Measurements from ENCODE around the gene URM1. TPM values are rescaled to one million over a fixed set of nuclear protein-coding genes. Genes with fewer than 3 reads are reported as not detected.

The URM1 gene
- total and polyA plus RNA-seq, 10 of the 15 experiments (the other 5 are each of a cell fraction or from before 2014, with no cell fraction given), result 7.9 to 75.8 (median 63.7) TPM

- no peak for TF ChIP-seq CHD2 (IDR thresholded peaks at IDR 0.05; ENCODE audit: borderline replicate concordance, low read depth, low read length)
- TF ChIP-seq STAT3 (IDR thresholded peaks at IDR 0.05; ENCODE audit: low read depth, low read length), result no peak
- TF ChIP-seq TCF12 (IDR thresholded peaks at IDR 0.05; ENCODE audit: low read depth, low read length), result no peak
Measured at GRCh38 chr9:128349125-128349524, 22.0 kb upstream of the URM1 start (continued).

DNA sequence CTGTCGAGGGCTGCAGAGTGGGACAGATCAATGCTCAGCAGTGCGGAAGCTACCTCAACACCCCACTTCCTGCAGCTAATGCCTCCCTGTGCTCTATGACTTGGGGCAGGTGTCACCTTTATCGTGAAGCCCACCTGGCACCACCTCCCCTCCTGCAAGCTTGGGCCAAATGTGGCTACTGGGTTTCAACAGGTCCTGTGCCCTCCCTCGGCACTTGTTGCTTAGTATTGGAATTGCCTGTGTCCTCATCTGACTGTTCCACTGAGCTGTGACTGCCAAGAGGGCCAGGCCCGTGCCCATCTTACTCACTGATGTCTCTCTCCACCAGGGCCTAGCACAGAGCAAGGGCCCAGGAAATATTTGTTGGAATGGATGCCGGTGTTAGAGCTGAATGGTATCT lies 21.4 kb upstream of the URM1 start:
- in situ Hi-C loops (cut with MboI), result no loop called here
- POLR2A ChIA-PET, result interaction anchor here (0.6 kb wide), 1 partner anchor 21 kb away, joined by 3 read pairs; the partner anchor contains the start of gene URM1
- no peak for FAIRE-seq
- ATAC-seq, result no peak
- WGBS (ENCODE audit: insufficient coverage, insufficient replicate concordance, low lambda C conversion rate, missing lambda C conversion rate), result 98% methylated on average over 6 of the region's 6 CpGs
- H3K27ac ChIP-seq (ENCODE audit: control insufficient read depth, insufficient read depth), result no peak overlapping the region
- SMC1A ChIA-PET (ENCODE audit: uncharacterized antibody, unreplicated experiment), result no interaction called here
- no peaks in the 10 kb centered on the region for H4K20me1 ChIP-seq (ENCODE audit: control insufficient read depth, insufficient read depth)
- H3K4me3 ChIP-seq, result no peak overlapping the region
- H3K36me3 ChIP-seq (ENCODE audit: control insufficient read depth in 2 of 2, insufficient read depth in 2 of 2, low read length in 1 of 2), result peaks cover 0 to 5% of the 10 kb centered on the region in 2 experiments; a peak in 2 of 4 replicates
- H3K9ac ChIP-seq (ENCODE audit: control insufficient read depth, insufficient read depth, low read length), result no peak overlapping the region
- no peaks in the 10 kb centered on the region for H3K4me1 ChIP-seq (ENCODE audit: control insufficient read depth, insufficient read depth, low read length)
- CTCF ChIA-PET, result no interaction called here
- H3K79me2 ChIP-seq (ENCODE audit: control insufficient read depth, insufficient read depth, low read length), result no peaks in the 10 kb centered on the region
- BruUV-seq (replicated peaks), result no TSS peak
- DNase-seq (ENCODE audit: low read depth, low spot score), result no peak
- TF ChIP-seq ATF3 (IDR thresholded peaks at IDR 0.05; ENCODE audit: borderline replicate concordance, extremely low read depth, low read depth, low read length) (no peak), SIN3A (IDR thresholded peaks at IDR 0.05; ENCODE audit: low read depth, low read length) (no peak), NR2C2 (IDR thresholded peaks at IDR 0.05; ENCODE audit: borderline replicate concordance, control insufficient read depth, insufficient read length, low read depth) (no peak), ZBED1 (IDR thresholded peaks at IDR 0.05; ENCODE audit: borderline replicate concordance) (no peak), ASH2L (IDR thresholded peaks at IDR 0.05; ENCODE audit: borderline replicate concordance, low read depth) (no peak), BMI1 (IDR thresholded peaks at IDR 0.05; ENCODE audit: borderline replicate concordance) (no peak), BCLAF1 (IDR thresholded peaks at IDR 0.05) (no peak), ZNF274 (IDR thresholded peaks at IDR 0.05; ENCODE audit: insufficient read depth, insufficient read length) (no peak), ZNF384 (IDR thresholded peaks at IDR 0.05; ENCODE audit: borderline replicate concordance, low read depth, low read length) (no peak), CHD1 (IDR thresholded peaks at IDR 0.05; ENCODE audit: low read depth, low read length) (no peak), YBX1 (IDR thresholded peaks at IDR 0.05) (no peak), MYC (IDR thresholded peaks at IDR 0.05; ENCODE audit: insufficient read depth, insufficient read length, insufficient replicate concordance, low read length, severe bottlenecking) (no peak)
- TF ChIP-seq, protein P1, sequence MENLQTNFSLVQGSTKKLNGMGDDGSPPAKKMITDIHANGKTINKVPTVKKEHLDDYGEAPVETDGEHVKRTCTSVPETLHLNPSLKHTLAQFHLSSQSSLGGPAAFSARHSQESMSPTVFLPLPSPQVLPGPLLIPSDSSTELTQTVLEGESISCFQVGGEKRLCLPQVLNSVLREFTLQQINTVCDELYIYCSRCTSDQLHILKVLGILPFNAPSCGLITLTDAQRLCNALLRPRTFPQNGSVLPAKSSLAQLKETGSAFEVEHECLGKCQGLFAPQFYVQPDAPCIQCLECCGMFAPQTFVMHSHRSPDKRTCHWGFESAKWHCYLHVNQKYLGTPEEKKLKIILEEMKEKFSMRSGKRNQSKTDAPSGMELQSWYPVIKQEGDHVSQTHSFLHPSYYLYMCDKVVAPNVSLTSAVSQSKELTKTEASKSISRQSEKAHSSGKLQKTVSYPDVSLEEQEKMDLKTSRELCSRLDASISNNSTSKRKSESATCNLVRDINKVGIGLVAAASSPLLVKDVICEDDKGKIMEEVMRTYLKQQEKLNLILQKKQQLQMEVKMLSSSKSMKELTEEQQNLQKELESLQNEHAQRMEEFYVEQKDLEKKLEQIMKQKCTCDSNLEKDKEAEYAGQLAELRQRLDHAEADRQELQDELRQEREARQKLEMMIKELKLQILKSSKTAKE (IDR thresholded peaks at IDR 0.05; ENCODE audit: low read depth, poor library complexity, severe bottlenecking), result no peak
- intact Hi-C loops (cut with micrococcal nuclease; ENCODE audit: unreplicated experiment), result no loop called here
- no peak overlapping the region for H2AFZ ChIP-seq (ENCODE audit: control insufficient read depth, low read depth, low read length)
- H3K4me2 ChIP-seq (ENCODE audit: control insufficient read depth, insufficient read depth), result no peak overlapping the region
- RAD21 ChIA-PET (ENCODE audit: unreplicated experiment), result no interaction called here
- no peaks in the 10 kb centered on the region for H3K27me3 ChIP-seq (replicated peaks in 1 of 2; ENCODE audit: control insufficient read depth in 2 of 2, insufficient read depth in 2 of 2, low read length in 1 of 2)
- no peaks in the 10 kb centered on the region for H3K9me3 ChIP-seq (replicated peaks; ENCODE audit: control insufficient read depth, insufficient read depth, low read length)

Measured in GM12878 (cell line).